IPS-18a (cell line): Measurements from ENCODE around the gene KRT13.

Source experiments
- H3K27ac ChIP-seq: one replicate; pipeline ENCODE4 v1.5.1; 2013; ENCODE audit warnings: low read length
- H3K27me3 ChIP-seq: one replicate; pipeline ENCODE4 v1.6.1; 2013; ENCODE audit warnings: mild to moderate bottlenecking, low read length; ENCODE audit not compliant: control insufficient read depth, insufficient read depth
- H3K36me3 ChIP-seq: one replicate; pipeline ENCODE4 v1.6.1; 2013; ENCODE audit warnings: low read depth, low read length; ENCODE audit not compliant: control insufficient read depth
- H3K4me1 ChIP-seq: one replicate; pipeline ENCODE4 v1.6.1; 2013; ENCODE audit warnings: low read depth, low read length; ENCODE audit not compliant: control insufficient read depth
- H3K4me3 ChIP-seq: one replicate; pipeline ENCODE4 v1.5.1; 2013; ENCODE audit warnings: low read length
- H3K9ac ChIP-seq: one replicate; pipeline ENCODE4 v1.6.1; 2013; ENCODE audit warnings: mild to moderate bottlenecking, low read length, moderate library complexity
- H3K9me3 ChIP-seq: one replicate; pipeline ENCODE4 v1.6.1; 2013; ENCODE audit warnings: low read depth, low read length; ENCODE audit not compliant: control insufficient read depth

KRT13 gene

DNA sequence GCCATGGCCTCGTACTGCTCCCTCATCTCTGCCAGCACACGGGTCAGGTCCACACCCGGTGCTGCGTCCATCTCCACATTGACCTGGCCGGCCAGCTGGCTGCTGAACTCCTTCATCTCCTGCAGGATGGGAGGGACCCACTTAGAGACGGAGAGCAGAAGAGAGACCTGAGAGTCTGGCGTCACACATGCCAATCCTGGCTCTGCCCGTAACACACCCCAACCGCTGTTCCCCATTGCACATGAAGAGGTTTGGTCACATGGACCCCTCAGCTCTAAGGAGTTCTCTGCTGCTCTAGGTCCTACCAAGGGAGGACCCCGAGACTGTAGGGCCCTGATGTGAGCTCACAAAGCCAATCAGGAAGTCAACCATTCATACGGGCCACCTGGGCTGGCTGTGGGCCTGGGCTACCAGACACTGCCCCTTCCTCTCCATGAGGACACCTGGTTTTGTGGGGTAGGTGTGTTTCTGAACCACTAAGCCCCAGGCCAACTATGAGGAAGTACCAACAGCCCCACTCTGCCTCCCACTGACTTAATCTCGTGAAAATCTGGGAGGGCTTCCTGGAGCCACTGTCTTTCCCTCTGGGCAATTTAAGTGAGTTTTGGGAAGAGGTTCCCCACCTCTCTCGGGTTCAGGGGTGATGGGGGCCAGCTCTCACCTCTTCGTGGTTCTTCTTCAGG lies 10.9 kb upstream of the KRT13 start:
- Histone ChIP-seq H3K9me3 (no peaks in the 10 kb centered on the region), H3K4me1 (no peaks in the 10 kb centered on the region), H3K9ac (no peak overlapping the region), H3K27ac (no peak overlapping the region), H3K4me3 (no peak overlapping the region), H3K36me3 (no peaks in the 10 kb centered on the region), H3K27me3 (no peaks in the 10 kb centered on the region)

DNA sequence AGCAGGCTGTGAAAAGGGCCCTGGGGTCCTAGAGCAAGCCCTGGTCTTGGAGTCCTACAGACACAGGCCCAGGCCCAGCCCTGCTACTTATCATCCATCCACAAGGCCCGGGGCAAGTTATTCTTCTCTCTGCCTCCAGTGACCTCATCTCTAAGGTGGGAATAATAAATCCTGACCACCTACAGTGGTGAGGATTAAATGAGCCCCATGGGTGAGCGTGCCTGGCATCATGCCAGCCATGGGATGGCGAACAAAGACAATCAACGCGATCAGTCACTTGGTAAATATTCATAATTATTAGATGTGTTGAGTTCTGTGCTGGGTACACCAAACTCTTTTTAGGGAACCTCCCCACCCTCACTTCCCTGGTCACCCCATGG lies 7.7 kb upstream of the KRT13 start:
- Histone ChIP-seq H3K36me3 (no peaks in the 10 kb centered on the region), H3K27me3 (no peaks in the 10 kb centered on the region), H3K9ac (no peak overlapping the region), H3K27ac (no peak overlapping the region), H3K4me3 (no peak overlapping the region), H3K9me3 (no peaks in the 10 kb centered on the region), H3K4me1 (peaks cover 12% of the 10 kb centered on the region)

DNA sequence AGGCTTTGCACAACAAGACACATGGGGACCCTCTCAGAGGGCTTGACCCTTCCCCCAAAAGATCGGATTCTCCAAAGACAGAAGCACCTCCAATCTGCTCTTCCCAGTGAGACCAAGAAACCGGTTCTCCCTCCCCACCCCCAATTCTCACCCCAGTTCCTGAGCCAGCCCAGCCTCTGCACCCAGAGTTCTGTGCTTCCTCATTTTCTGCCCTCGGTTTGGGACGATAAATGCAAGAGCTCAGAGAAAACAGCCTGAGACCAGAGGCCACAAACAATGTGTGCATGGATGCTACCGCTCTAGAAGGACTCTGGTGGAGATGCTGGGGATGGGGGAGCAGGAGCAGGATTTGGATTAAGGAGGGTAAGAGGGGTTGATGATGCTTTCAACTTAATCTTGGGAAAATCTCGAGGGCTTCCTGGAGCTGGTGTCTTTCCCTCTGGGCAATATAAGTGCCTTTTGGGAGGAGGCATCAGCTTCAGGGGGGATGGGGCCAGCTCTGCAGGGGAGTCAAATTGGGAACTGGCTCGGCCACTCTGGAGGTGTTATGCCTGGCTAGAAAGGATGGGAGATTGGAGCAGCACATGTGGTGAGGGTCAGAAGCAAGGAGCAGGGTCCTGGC lies 7.2 kb upstream of the KRT13 start:
- no peaks in the 10 kb centered on the region for H3K27me3 ChIP-seq
- H3K4me3 ChIP-seq: no peak overlapping the region
- H3K9ac ChIP-seq: no peak overlapping the region
- no peak overlapping the region for H3K27ac ChIP-seq
- no peaks in the 10 kb centered on the region for H3K9me3 ChIP-seq
- no peaks in the 10 kb centered on the region for H3K36me3 ChIP-seq
- peaks cover 12% of the 10 kb centered on the region for H3K4me1 ChIP-seq

DNA sequence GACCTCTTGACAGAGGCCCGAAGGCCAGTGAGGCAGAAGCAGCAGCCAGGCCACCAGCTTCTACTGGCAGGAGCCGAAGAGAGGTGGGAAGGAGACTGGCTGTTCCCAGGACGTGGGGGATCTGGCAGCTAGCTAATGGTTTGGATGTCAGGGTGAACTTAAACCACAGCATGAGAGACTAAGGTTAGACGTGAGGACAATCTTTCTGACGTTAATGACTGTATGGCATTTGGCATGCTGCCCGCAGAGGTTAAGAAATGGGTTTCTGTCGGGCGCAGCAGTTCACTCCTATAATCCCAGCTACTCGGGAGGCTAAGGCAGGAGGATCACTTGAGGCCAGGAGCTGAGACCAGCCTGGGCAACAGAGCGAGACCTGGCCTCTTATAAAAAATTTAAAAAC lies 6.3 kb upstream of the KRT13 start:
- H3K9ac ChIP-seq: no peak overlapping the region
- H3K4me3 ChIP-seq: no peak overlapping the region
- no peak overlapping the region for H3K27ac ChIP-seq
- H3K36me3 ChIP-seq: no peaks in the 10 kb centered on the region
- H3K4me1 ChIP-seq: peaks cover 12% of the 10 kb centered on the region
- no peaks in the 10 kb centered on the region for H3K9me3 ChIP-seq
- no peaks in the 10 kb centered on the region for H3K27me3 ChIP-seq

DNA sequence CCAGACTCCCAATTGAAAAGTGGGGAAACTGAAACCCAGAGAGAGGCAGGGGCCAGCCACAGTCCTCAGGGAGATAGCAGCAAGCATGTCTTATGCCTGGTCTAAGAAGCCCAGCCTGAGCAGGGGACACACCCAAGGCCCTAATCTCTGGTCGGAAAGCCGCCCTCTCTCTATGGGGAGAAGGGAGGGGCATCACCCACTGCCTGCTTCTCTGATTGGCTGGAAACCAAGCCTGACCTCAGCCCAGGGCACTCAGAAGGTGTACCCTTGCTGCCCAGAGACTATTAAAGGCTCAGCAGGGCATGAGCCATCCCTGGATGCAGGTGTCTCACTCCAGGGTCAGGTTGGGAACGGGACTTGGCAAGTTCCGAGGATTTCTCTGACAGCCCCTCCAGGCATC lies 5.7 kb upstream of the KRT13 start:
- peaks cover 12% of the 10 kb centered on the region for H3K4me1 ChIP-seq
- H3K27me3 ChIP-seq: no peaks in the 10 kb centered on the region
- H3K9me3 ChIP-seq: no peaks in the 10 kb centered on the region
- no peak overlapping the region for H3K4me3 ChIP-seq
- H3K27ac ChIP-seq: no peak overlapping the region
- no peaks in the 10 kb centered on the region for H3K36me3 ChIP-seq
- H3K9ac ChIP-seq: no peak overlapping the region

DNA sequence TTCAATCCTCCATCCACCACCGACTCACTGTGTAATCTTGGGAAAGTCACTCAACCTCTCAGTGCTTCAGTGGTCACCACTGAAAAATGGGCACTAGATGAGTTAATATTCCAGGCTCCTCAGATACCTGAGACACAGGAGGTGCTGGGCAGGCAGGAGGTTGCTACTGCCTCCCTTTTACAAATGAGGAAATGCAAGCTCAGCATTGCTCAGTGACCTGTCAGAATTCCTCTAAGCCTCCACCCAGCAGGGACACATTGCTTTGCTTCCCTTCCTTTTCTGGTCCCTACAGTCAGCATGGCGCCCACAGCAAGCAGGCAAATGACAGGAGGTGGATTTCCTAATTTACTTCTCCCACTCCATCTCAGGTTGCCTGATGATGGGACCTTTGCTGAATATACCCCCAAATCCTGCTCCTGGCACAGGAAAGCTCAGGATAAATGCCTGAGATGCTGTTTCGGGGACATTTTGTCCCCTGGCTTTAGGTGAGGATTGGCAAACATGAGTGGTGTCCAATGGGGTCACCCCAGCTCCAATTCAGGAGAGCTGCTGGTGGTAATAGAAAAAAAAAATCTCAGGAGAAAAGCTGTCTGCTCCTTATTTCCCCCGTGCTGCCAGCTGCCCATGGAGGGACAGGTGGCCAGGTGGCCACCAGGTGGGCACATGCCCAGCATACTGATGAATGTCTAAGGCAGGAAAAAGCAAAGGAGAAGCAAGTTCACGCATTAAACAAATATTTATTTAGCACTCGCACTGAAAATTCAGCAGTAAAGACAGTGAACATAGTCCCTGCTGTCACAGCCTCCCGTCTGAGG lies 5.0 kb upstream of the KRT13 start:
- Histone ChIP-seq H3K9me3 (no peaks in the 10 kb centered on the region), H3K27me3 (no peaks in the 10 kb centered on the region), H3K27ac (no peak overlapping the region), H3K4me3 (no peak overlapping the region), H3K9ac (no peak overlapping the region), H3K4me1 (peaks cover 12% of the 10 kb centered on the region), H3K36me3 (no peaks in the 10 kb centered on the region)

DNA sequence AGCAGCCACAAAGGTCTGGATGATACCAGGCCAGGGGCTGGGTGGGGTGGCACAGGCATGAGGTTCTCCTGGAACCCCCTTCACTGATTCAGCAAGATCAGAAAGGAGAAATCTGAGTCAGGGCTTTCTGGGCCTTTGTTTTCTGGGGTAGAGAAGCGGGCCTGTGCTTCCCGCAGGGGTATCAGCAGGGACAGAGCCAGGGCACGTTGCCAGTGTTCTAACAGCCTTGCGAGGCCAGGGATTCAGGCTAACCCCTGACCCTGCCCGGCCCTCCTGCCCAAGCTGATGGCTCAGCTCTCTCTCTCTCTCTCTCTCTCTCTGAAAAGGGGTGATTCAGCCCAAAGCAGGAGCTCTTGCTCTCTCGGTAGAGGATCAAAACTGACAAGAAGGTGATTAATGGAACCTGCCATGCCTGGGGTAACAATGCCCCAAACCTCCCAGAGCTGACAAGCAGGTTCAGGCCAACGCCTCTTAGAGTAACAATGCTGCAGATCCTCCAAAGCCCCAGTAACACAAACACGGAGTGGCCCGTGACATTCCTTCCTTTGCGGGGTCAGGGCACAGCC lies 2.0 kb upstream of the KRT13 start:
- Histone ChIP-seq H3K4me3 (no peak overlapping the region), H3K9ac (no peak overlapping the region), H3K9me3 (no peaks in the 10 kb centered on the region), H3K27ac (no peak overlapping the region), H3K4me1 (peaks cover 12% of the 10 kb centered on the region), H3K36me3 (no peaks in the 10 kb centered on the region), H3K27me3 (no peaks in the 10 kb centered on the region)

DNA sequence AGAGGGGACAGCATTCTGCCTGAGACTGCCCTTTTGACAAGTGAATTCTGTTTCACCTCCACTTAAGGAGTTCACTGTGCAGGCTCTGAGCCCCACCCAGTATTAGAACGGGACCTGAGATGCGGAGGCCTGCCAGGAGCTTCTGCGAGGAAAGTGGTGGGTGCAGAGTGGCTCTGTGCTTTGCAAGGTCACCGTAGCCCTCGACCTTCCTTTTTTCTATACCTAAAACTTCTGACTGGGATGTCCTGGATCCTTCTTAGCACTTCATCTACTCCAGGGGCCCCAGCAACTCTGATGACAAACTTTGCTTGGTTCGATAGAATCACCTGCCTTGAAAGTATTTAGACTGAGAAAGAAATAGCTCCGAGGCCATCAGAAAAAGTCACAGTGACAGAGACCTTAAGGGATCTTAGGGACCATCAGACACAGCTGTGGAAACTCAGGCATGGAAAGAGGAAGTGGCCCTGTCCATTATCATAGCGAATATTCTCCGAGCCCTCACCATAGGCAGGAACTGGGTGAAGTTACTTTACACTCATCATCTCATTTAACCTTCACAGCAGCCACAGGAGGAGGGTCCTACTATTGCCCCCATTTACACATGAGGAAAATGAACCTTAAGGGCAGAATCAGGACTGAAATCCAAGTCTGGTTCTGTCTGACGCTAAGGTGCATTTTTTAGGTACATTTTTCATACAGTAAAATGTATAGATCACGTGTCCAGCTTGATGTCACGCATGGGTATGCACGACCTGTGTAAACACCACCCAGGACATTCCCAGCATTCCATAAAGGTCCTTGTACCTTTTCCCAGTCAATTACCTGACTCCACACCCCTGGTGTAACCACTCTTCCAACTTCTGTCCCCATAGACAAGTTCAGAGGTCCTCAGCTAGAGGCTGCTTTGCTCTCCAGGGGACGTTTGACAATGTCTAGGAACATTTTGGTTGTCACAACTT lies 676 bp upstream of the KRT13 start:
- no peaks in the 10 kb centered on the region for H3K27me3 ChIP-seq
- H3K27ac ChIP-seq: no peak overlapping the region
- H3K4me3 ChIP-seq: no peak overlapping the region
- H3K36me3 ChIP-seq: no peaks in the 10 kb centered on the region
- H3K4me1 ChIP-seq: peaks cover 13% of the 10 kb centered on the region
- H3K9ac ChIP-seq: no peak overlapping the region
- H3K9me3 ChIP-seq: no peaks in the 10 kb centered on the region

DNA sequence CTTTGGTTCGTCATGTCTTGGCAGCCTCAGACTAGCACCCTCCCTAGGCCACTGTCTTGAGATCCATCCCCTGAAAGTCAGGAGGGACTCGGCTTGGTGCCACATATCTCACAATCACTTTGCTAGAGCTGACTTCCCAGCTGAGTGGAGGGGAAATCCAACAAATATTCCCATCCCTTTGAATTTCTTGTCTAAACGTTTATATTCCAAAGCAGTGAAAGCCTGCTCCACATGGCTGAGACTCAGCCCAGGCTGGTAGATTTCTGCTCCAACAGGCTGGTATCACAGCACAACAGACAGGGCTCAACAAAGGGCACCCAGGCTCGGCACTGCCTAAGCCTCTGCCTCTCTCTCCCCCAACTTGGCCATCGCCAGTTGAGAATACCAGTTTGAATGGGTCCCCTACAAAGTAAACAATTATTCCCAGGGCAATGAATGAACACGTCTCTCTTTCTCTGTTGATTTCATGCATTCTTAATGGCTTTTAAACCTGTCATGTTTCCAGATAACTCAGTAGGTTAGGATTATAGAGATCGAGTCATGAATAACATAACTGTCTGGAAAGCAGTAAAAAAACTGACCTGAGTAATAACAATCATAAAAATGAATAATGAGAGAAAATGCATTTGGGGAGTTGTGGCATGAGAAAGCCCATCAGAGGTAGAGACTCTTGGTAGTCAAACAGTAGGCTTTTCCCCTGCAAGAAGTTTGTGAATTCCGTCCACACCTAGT lies 1.0 kb downstream of the KRT13 start:
- H3K4me3 ChIP-seq: no peak overlapping the region
- no peaks in the 10 kb centered on the region for H3K9me3 ChIP-seq
- H3K9ac ChIP-seq: no peak overlapping the region
- H3K27me3 ChIP-seq: no peaks in the 10 kb centered on the region
- peaks cover 16% of the 10 kb centered on the region for H3K4me1 ChIP-seq
- H3K27ac ChIP-seq: no peak overlapping the region
- no peaks in the 10 kb centered on the region for H3K36me3 ChIP-seq

DNA sequence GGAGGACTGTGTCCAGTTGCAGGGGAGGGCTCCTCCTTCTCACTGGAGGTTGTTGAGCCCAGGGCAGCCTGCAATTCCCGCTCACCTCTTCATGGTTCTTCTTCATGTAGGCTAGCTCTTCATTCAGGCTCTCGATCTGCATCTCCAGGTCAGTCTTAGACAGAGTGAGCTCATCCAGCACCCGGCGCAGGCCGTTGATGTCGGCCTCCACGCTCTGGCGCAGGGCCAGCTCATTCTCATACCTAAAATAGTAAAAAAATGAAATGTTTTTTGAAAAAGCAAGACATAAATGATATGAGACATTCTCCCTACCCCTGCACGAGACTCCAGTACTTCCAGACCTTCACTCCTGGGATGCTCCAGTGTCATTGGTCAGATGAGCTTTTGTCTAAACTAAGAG lies 2.2 kb downstream of the KRT13 start:
- Histone ChIP-seq H3K9me3 (no peaks in the 10 kb centered on the region), H3K36me3 (no peaks in the 10 kb centered on the region), H3K27ac (no peak overlapping the region), H3K27me3 (no peaks in the 10 kb centered on the region), H3K4me1 (peaks cover 16% of the 10 kb centered on the region), H3K4me3 (no peak overlapping the region), H3K9ac (no peak overlapping the region)
